Glutamatergic neuron (in vitro differentiated cells): ENCODE data around the gene TRIP11. TPM values are rescaled to one million over a fixed set of nuclear protein-coding genes. Genes with fewer than 3 reads are reported as not detected.

Experiments
- DNase-seq: peaks from one replicate; pipeline ENCODE4 v3.0.0; 2022
- H3K27ac Mint-ChIP-seq: one replicate; pipeline ENCODE4 v1.8.0; 2020; ENCODE audit warnings: mild to moderate bottlenecking, mixed read lengths, inconsistent platforms; ENCODE audit not compliant: unreplicated experiment
- H3K27me3 Mint-ChIP-seq: one replicate; pipeline ENCODE4 v1.8.0; 2020; ENCODE audit warnings: mild to moderate bottlenecking, moderate library complexity, mixed read lengths, inconsistent platforms; ENCODE audit not compliant: unreplicated experiment
- H3K36me3 Mint-ChIP-seq: one replicate; pipeline ENCODE4 v1.8.0; 2020; ENCODE audit warnings: mild to moderate bottlenecking, mixed read lengths, inconsistent platforms; ENCODE audit not compliant: unreplicated experiment
- H3K4me1 Mint-ChIP-seq: one replicate; pipeline ENCODE4 v1.8.0; 2020; ENCODE audit warnings: mild to moderate bottlenecking, low read depth, mixed read lengths, inconsistent platforms; ENCODE audit not compliant: unreplicated experiment
- H3K4me3 Mint-ChIP-seq: one replicate; pipeline ENCODE4 v1.8.0; 2020; ENCODE audit warnings: mild to moderate bottlenecking, mixed read lengths, inconsistent platforms; ENCODE audit not compliant: unreplicated experiment
- H3K9me3 Mint-ChIP-seq: one replicate; pipeline ENCODE4 v1.8.0; 2020; ENCODE audit warnings: mild to moderate bottlenecking, moderate library complexity, mixed read lengths, inconsistent platforms; ENCODE audit not compliant: unreplicated experiment
- total RNA-seq: library from RNA; stranded (reverse); fragmentation: NEBNext Ultra II Directional; extraction: Animal tissue kit (Norgen Biotek cat#: 25700); gene quantifications from one replicate; pipeline ENCODE4 v1.2.1, GENCODE V29; 2021; ENCODE audit not compliant: unreplicated experiment
- TF ChIP-seq, protein P1 (sequence below): fragments of 200-600 bp; sonication (generic); IDR thresholded peaks from one replicate; pipeline ENCODE4 v1.5.0; 2021; ENCODE audit not compliant: partially characterized antibody, unreplicated experiment

TRIP11 gene
- total RNA-seq, 1 donor from 2014 or later = 33.8 TPM

DNA sequence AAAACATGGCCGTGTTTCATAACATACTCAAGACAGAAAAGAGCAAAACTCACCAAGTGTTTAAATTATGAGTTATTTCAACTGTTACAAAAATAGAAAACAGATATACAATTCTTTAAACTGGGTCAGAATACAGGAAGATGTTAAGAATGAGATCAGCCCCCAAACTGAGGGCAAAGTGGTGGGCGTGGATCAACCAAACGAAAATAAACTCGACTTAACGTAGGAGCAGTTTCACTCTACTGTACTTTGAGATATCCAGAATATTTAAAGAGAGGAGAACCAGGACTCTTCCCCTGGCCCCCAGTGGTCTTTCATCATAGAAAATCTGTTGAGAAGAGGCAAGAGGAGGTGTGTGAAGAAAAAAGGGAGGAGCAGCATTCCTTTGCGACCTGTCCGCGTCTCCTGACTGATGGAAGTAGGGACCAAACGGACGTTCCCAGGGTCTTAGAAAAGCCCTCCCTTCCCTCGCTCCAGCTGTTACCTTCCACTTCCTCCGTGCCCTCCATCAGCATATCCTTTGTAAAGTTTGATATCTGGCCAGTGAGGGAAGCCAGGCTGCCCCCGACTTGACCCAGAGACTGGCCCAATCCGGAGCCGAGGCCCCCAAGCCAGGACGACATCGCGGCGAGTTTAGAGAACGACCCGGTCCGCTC lies 668 bp downstream of the TRIP11 start:
- TF ChIP-seq, protein P1, sequence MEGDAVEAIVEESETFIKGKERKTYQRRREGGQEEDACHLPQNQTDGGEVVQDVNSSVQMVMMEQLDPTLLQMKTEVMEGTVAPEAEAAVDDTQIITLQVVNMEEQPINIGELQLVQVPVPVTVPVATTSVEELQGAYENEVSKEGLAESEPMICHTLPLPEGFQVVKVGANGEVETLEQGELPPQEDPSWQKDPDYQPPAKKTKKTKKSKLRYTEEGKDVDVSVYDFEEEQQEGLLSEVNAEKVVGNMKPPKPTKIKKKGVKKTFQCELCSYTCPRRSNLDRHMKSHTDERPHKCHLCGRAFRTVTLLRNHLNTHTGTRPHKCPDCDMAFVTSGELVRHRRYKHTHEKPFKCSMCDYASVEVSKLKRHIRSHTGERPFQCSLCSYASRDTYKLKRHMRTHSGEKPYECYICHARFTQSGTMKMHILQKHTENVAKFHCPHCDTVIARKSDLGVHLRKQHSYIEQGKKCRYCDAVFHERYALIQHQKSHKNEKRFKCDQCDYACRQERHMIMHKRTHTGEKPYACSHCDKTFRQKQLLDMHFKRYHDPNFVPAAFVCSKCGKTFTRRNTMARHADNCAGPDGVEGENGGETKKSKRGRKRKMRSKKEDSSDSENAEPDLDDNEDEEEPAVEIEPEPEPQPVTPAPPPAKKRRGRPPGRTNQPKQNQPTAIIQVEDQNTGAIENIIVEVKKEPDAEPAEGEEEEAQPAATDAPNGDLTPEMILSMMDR = no peak
- Mint-ChIP-seq H3K27me3 (no peaks in the 10 kb centered on the region), H3K4me1 (peaks cover 10% of the 10 kb centered on the region), H3K4me3 (peak overlapping the region; percentile 99), H3K9me3 (peaks cover 5% of the 10 kb centered on the region), H3K36me3 (no peaks in the 10 kb centered on the region), H3K27ac (peak overlapping the region; percentile 97)
- no peak for DNase-seq

GRCh38 chr14:92037989-92038388 lies 1.9 kb downstream of the TRIP11 start:
- H3K27ac Mint-ChIP-seq = no peak overlapping the region

DNA sequence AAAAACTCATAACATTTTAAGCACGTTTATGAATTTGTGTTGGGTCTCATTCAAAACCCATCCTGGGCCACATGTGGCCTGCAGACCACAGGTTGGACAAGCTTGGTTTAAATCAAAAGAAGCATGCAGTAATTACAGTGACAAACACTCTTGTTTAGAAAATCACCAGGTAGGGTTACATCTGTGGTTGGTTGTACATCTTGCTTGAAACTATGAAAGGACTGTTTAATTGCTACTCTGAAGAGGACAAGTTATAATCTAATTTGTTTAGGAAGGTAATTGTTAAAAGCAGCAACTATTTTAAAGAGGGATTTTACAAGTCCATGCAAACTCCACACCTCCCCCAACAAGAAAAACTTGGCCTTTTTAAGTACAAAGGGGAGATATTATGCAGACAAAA lies 4.0 kb downstream of the TRIP11 start:
- TF ChIP-seq, protein P1 = no peak
- Mint-ChIP-seq H3K27me3 (no peaks in the 10 kb centered on the region), H3K9me3 (peaks cover 5% of the 10 kb centered on the region), H3K4me3 (no peak overlapping the region), H3K36me3 (no peaks in the 10 kb centered on the region), H3K27ac (no peak overlapping the region), H3K4me1 (peaks cover 10% of the 10 kb centered on the region)
- no peak for DNase-seq

More at GRCh38 chr14:92037989-92038388, 1.9 kb downstream of the TRIP11 start:
- H3K9me3 Mint-ChIP-seq = peaks cover 5% of the 10 kb centered on the region
- TF ChIP-seq, protein P1 = no peak
- no peak for DNase-seq
- H3K36me3 Mint-ChIP-seq = no peaks in the 10 kb centered on the region
- H3K4me1 Mint-ChIP-seq = peaks cover 10% of the 10 kb centered on the region
- peak overlapping the region; percentile 99 for H3K4me3 Mint-ChIP-seq
- H3K27me3 Mint-ChIP-seq = no peaks in the 10 kb centered on the region

GRCh38 chr14:92033906-92034687 lies 5.8 kb downstream of the TRIP11 start:
- Mint-ChIP-seq H3K27ac (no peak overlapping the region), H3K4me1 (peaks cover 7% of the 10 kb centered on the region), H3K36me3 (no peaks in the 10 kb centered on the region), H3K4me3 (no peak overlapping the region), H3K9me3 (peaks cover 1% of the 10 kb centered on the region), H3K27me3 (no peaks in the 10 kb centered on the region)
- DNase-seq = no peak
- TF ChIP-seq, protein P1 = no peak

DNA sequence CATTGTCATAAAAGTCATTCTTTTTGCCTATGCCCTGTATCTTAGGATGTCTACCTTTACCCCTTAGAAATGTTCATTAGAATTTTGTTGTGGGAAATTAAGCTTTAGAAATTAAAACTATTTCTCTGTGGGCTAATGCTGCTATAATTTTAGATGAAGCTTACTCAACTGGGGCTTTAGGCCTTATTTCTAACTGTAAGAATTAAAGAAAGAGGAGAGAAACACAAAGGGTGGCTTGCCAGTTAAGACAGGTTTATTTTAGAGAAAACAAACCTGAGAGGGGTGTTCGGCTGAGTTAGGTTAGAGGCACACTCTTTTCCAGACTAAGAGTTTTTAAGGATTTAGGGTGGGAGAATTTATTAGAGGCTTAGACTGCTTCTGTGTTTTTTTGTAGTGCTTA lies 6.4 kb downstream of the TRIP11 start:
- H3K27me3 Mint-ChIP-seq = no peaks in the 10 kb centered on the region
- no peaks in the 10 kb centered on the region for H3K9me3 Mint-ChIP-seq
- DNase-seq = no peak
- TF ChIP-seq, protein P1 = no peak
- no peak overlapping the region for H3K4me3 Mint-ChIP-seq
- peaks cover 7% of the 10 kb centered on the region for H3K4me1 Mint-ChIP-seq
- no peak overlapping the region for H3K27ac Mint-ChIP-seq
- H3K36me3 Mint-ChIP-seq = no peaks in the 10 kb centered on the region
